Effector CD8-positive, alpha-beta T cell (primary cell): ENCODE data around the gene GPR39.

Experiments
- DNase-seq: peaks from one replicate; lab custom pipeline; 2025; lab: John Stamatoyannopoulos, UW

Gene GPR39

DNA sequence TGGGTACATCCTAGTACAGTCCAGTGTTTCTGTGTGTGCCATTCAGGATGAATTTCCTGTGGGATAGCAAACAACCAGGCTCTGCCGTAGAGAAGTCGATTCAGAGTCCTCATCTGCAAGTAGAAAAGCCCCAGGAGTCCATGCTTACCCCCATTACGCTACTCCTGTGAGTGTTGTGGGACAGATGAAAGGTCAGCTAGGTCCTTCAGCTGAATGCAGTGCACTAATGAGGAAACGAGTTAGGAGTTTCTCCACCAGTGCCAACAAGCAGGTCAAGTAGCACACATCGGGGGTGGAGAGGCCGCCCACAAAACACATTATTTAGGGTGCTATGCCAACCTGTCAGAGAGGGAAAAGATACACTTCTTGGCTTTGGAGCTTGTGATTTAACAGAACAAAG lies 2.5 kb upstream of the GPR39 start:
- no peak for DNase-seq

DNA sequence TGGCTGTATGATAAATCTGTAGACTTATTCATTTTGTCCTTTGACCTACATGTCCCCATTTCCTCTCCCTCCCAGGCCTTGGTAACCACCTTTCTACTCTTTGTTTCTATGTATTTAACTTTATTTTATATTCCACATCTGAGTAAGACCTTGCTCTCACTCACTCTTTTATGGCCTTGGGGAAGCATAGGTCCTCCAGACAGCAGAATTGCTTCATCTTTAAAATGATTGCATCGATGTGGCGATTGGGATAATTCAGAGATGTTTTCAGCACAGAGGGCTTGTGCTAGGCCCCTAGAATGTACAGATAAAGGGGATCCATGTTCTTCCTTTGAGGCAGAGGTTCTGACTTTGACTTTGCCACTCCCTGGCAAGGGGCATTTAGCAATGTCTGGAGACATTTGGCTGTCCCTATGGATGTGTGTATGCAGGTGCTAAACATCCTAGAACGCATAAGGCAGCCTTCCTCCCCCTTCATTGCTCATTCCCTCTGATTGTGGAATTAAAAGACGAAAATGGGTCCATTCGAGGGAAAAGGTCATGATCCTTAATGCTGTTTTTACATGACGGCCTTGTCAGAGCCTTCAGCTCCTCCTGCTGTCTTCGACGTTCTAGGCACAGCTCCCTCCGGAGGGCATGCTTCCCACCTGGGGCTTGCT lies 1.2 kb upstream of the GPR39 start:
- DNase-seq: no peak

DNA sequence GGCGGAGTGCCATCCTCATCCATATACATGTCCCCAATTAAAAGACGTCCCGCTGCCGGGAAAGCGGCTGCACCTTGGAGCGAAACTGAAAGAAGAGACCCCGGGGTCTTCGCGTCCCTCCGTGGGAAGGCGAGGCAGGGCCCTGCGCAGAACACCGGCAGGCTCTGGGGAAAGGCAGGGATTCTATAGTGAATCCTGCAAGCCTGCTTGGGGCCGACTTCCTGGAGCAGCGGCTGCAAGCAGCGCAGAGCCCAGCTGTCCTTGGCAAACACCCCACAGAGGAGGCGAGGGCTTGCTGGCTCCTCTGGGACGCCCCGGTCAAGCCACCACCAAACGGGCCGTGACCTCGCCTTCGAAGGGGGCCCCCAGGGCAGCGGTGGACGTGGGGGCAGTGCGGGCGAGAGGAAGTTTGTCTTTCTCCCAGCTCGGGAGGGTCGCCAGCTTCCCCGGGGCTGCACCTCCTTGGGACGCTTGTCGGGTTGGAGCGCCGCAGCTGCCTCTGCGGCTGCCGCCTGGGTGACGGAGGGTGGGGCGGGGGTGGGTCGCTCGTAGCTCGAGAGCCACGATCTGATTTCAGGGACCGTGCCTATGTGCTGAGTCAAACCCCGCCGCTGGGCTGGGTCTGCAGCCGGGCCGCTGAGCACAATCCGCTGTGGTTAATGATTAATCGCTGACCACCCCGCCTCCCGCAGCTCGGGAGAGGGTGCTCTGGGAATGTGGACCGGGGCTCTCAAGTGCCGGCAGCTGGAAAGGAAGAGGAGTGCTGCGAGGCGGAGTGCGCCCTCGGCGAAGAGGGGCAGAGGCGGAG lies 486 bp upstream of the GPR39 start:
- no peak for DNase-seq

DNA sequence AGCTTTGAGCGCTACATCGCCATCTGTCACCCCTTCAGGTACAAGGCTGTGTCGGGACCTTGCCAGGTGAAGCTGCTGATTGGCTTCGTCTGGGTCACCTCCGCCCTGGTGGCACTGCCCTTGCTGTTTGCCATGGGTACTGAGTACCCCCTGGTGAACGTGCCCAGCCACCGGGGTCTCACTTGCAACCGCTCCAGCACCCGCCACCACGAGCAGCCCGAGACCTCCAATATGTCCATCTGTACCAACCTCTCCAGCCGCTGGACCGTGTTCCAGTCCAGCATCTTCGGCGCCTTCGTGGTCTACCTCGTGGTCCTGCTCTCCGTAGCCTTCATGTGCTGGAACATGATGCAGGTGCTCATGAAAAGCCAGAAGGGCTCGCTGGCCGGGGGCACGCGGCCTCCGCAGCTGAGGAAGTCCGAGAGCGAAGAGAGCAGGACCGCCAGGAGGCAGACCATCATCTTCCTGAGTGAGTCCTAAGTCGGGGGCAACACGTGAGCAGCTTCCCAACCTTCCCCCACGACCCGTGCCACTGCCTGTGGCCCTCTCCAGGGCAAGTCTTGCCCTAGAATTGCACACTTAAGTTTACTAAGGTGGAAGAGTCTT lies 928 bp downstream of the GPR39 start:
- no peak for DNase-seq

DNA sequence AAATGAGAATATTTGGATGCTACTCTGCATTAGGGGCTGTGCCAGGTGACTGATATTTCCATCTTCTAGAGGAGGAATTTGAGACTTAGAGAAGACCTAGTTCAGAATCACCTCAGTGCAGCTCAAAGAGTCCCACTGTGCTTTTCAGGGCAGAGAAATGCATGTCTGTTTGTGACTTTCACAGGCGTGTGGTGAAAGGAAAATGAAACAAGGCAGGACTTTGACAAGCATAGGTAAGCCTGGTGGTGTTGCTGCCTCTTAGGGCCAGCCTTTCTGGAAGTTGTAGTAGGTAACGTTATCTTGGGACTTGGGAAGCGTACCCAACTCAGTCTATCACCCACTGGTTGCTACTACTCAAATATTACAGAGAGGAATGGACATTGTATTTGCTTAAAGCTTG lies 2.6 kb downstream of the GPR39 start:
- DNase-seq: no peak

DNA sequence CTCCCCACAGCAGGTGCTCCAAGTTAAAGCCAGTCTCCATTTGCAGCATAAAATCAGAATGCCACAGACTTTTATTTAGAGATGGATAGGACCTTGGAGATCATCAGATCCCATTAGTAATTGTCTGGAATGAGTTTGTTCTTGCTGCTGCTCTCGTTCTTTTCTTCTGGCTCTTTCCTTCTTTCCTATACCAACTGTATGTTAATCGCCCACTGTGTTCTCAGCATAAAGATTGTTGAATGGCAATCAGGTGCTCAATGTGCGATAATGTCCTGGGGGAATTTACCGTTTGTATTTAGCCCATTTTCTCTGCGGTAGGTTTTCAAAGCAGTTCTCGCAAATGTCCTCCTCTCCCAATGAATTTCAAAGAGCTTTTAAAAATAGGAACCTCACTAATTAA lies 3.3 kb downstream of the GPR39 start:
- no peak for DNase-seq

DNA sequence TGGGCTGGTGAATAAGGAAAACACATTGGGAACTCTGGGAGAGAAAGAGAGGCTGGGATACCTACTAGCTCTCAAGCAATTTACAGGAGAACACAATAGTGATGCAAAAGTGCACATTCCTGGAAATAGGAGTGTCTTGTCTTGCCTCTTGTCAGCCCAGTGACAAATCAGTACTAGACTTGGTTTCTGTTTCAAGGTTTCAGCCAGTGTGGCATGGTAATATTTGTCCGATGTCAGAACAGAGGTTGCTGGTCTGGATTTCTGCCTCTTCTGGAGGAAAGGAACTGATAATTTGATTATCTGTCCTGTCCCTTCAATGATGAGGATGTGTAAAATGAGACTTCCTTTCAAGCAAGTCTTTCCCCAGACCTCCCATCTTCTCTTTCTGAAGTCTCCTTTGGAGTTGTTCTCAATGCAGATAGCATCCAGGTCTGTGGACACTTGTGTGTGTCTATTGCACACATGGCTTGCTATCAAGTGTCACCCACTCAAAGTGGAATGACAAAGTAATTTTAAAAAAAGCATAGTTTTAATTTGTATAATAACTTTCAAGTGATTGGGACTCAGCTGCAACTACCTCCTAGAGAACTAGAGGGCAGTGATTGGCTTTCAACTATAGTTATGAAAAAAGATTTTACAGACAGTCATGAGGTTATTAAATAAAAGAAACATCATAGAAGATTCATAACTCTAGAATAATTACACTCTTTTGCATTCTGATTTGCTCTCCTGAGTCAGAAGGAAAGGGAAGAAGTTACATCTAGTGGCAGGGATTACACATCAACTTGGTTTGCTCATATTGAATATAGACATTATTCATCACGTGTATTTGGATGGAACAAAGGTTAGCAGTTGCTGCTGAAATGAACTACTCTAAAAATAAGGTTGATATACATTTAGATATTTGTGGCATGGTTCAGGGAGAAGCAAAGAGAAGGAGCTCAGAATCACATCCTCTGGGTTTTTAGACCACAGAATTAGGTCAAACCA lies 4.5 kb downstream of the GPR39 start:
- no peak for DNase-seq

DNA sequence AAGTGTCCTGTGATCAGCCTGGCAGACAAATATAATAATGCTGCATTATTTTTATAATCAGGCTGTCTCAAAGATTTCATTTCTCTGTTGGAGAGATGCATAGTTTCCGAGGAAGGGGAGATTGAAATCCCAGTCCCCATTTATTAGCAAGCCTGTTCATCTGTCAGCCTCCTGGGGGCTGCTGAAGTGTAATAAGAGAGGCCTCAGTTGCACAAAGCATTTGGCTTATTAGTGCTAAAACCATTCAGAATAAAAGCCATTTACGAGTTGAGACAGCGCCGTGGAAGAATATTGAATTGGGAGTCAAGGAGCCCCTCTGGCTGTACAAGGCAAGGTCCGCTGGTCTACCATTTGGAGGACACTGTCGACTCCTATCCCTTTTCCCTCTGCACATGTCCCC lies 6.1 kb downstream of the GPR39 start:
- no peak for DNase-seq

DNA sequence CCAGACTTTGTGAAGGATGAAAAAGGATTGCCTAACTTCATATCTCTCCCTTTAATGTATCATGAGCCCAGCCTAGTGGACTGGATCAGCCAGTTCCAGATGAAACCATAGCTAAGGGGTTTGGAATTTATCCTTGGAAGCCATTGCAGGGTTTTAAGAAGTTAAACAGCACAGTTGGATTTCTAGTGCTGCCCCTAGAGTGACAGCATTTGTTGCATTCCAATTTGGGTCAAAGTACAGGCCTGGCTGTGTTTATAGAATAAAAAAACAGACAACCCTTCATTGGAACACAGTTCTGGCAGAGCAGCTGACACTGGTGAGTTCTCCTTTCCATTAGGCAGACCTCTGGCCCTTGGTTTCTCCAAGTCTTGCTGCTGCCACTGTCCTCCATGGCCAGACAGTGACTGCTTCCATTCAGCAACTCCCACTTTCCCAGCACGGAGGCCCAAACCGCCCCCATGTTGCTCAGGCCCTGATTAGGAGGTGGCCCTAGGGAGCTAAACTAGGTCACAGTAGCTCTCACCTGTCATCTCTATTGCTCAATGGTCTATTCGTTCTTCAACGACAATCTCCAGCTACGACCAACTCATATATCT lies 8.0 kb downstream of the GPR39 start:
- DNase-seq: no peak

DNA sequence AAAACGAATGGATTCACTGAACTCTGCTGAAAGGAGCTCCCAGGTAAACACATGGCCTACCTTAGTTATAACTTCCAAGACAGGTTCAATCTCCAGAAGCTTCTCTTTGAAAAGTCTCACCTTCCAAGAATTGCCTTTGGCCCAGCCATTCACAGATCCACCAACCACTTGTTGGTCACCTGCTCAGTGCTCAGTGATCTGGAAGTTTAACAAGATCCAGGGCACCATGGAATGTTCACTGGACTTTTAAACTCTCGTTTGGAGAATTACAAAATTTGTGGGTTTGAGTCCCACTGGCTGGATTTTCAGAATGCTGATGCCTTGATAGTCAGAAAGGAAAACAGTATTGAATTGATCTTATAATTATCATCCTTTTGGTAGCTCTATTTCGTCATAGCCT lies 9.4 kb downstream of the GPR39 start:
- no peak for DNase-seq

DNA sequence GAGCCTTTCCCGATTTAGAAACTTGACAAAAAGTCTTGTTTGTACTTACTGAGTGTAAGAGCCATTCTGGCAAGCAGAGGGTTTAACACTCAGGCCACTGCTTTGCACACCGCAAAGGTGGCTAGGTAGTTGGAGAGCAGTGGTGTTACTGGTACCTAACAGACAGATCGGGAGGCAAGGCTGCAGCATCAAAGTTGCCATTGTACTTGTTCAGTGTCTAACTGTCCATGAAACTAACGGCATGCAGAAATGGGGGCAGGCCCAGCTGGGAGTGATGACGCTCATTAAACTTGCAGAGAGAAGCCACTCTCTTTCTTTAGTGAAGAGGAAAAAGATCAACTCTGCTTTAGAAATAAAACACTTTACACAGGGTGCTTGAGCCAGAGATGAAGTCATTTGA lies 10.1 kb downstream of the GPR39 start:
- no peak for DNase-seq

DNA sequence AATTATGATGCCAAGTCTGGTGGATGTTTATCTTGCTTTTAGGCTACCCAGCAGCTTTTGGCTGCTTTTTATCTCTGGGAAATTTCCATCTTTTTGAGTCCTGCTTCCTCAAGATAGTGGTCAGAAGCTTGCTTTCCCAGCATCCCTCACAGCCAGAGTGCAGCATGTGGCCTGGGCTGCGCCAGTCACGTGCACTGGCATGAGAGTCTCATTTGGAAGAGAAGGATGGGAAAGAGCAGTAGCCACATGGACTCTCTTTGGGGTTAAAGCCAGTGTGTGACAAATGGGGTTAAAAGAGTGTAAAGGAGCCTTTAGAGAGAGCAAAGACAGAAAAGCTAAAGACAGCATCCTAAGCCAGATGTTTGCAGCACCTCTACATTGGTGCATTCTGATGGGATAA lies 12.7 kb downstream of the GPR39 start:
- DNase-seq: no peak

DNA sequence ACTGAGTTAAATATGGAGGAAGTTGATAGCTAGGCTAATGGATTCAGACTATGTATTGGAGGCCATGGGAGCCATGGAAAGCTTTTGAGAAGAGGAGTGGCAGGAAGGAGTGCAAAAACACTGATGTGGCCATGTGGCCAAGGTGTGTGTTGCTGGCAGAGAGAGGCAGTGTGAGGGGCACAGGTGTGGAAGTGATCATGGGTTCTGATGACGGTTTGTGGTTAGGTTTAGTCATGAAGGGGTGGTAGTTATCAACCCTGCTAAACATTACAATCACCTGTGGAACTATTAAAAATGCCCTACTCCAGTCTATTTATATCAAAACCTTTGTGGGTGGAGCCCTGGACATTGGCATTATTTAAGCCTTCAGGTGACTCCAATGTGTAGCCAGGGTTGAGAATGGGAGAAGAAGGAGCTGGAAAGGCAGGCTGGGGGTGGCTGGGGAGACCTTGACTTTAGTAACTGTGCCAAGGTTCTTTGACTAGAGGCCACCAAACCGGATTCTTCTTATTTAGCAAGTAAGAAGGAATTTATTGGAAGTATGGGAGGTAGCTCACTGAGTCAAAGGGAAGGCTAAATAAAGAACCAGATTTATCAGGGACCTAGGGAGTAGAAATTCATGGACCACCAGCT lies 13.5 kb downstream of the GPR39 start:
- no peak for DNase-seq

DNA sequence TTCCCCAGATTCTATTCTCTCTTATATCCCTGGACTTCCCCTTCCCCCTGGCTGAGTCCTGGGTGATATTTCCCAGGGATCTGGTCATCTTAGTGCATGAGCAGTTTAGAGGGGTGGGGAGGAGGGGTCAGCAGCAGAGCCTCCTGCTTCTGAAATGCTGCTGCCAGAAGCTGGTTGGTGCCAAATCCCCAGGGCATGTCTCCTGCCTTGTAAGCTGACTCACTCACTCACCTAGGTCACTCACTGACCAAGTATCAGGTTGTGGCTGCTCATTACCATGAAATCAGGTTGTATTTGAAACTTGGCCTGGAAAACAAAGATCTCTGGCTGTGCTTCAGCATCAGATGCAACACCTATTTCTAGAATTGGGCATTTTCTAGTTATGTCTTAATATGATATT lies 14.3 kb downstream of the GPR39 start:
- DNase-seq: no peak

DNA sequence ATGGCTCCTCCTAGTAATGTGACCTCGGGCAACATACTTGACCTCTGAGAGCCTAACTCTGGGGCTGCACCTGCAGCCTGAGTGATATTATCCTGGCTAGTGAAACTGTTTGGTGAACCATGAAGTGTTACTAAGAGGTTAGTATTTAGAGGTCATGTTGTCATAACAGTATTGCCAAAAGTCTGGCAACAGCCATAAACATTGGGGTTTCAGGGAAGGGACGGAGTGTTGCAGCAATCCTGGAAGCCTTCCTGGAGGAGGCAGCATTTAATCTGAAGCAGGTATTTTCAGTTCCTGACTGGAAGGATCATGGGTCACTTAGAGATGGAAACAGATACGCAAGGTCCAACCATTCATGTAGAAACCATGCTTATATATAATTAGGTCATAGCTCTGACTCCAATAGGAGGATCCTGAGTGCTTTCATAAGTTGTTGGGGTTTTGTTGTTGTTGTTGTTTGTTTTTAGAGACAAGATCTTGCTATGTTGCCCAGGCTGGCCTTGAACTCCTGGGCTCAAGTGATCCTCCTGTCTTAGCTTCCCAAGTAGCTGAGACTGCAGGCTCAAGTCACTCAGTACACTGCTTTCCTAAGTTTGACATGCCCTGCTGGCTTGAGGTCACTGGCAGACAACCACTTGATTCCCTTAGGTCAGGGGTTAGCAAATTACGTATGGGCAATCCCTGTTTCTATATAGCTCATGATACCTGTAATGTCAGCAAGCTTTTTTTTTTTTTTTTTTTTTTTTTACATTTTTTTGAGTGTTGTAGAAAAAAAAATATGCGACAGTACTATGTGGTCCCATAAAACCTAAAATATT lies 21.5 kb downstream of the GPR39 start:
- DNase-seq: no peak

DNA sequence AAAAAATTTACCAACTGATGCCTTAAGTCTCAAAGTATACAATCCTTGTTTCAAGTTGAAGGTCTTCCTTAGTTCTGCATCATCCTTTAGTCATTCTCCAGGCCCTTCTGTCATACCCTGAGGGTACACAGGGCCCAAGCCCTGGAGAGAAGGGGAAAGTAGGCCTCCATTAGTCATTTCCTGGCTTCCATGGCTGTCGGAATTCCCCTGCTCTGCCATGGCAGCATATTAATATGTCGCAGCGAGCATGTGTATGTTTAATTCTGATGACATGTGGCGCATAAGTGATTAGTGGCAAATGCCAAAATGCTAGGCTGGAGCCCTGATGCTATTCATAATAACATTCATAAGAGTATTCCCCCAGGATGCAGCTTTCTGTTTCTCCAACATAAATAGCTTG lies 22.1 kb downstream of the GPR39 start:
- no peak for DNase-seq

DNA sequence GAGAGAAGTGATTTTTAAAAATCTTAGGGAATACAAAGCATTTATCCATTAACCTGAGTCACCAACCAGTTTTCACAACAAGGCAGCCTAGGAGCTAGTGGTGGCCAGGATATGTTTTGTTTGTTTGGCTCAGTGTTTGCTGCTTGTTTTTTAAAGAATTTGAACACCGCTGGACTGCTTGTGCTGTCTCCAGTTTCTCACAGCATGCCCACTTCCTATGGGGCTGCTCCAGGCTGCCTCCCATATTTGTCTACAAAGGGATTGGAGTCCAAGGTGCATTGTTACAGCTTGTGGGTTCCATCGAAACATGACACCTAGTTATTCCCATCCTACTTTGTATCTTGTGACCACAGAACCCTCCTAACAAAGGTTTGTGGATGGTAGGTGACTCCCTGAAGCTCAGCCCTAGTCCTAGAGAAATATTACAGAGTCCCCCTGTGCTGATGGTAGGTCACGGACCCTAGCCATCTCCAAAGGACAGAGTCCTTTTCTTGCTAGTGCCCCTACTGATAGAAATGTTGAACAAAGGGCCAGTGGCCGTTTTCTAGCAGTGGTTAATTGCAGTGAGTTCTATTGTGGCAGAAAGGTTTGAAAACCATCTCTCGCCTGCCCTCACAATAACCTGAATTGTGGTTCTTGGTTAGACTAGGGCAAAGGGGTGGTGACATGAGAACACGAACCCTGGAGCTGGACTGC lies 23.2 kb downstream of the GPR39 start:
- no peak for DNase-seq

DNA sequence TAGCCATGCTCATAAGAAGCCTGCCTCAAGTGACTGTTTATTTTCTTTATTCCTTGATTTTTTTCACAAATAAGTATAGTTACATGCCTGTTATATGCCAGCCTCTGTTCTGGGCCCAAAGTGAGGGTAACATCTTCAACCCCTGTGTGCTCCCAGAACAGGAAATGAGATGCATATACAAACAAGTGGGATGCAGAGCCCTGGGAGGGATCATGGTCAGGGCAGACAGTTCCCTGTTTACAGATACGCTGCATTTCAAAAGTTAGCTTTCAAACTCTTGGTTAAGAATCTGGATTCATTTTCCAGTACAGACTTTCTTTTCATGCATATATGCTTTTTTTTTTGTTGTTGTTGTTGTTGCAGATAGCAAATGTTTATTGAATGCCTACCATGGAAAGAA lies 24.4 kb downstream of the GPR39 start:
- DNase-seq: no peak

DNA sequence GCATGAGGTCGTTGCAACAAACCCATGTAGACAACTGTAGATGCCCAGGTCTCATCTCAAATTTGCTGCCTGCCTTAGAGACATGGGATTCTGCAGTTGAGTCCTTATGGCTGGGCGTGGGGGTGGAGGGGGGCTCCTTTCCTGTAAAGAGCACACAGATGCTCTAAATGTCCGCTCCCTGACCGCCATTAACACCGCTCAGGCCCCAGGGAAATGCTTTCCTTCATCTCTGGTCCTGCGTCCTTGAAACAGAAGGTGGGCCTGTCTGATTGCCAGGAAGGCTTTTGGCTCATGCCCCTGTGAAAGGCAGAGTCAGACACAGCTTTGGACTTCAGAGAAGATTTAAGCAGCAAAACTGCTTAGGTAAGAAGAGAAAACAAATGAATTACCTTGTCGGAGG lies 25.7 kb downstream of the GPR39 start:
- no peak for DNase-seq

DNA sequence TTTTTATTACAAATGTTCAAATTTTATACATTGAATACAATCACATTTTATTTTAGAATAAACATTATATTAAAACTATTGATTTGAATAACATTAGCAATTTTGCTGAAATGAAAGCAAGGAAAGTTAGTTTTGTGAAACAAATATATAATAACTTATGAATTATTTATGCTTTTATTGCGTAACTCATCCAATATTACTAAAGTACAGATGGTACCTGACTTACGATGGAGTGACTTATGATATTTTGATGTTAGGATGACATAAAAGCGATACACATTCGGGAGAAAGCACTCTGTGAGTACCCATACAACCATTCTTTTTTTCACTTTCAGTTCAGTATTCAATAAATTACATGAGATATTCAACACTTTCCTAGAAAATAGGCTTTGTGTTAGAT lies 26.5 kb downstream of the GPR39 start:
- DNase-seq: no peak
